ENCODE measurements around the gene NRDC.

GRCh38 chr1:51818487-51818886, 60.0 kb downstream of the NRDC start:
- TF ChIP-seq CTCF (conservative IDR thresholded peaks at IDR 0.05; ENCODE audit: low read depth in 2 of 2): no peak
- TF ChIP-seq POLR2AphosphoS5 (IDR thresholded peaks at IDR 0.05; ENCODE audit: low read depth): no peak
- no peak for TF ChIP-seq EZH2 (IDR thresholded peaks at IDR 0.05; ENCODE audit: low read depth, unreplicated experiment)
- no peak for TF ChIP-seq EZH2phosphoT487 (IDR thresholded peaks at IDR 0.05; ENCODE audit: unreplicated experiment)
- TF ChIP-seq REST (IDR thresholded peaks at IDR 0.05; ENCODE audit: unreplicated experiment): no peak
- TF ChIP-seq JUNB (IDR thresholded peaks at IDR 0.05; ENCODE audit: unreplicated experiment): no peak
- TF ChIP-seq ZNF114 (CRISPR knock-in tag; IDR thresholded peaks at IDR 0.05): no peak
- no peak for TF ChIP-seq ZNF462 (CRISPR knock-in tag; IDR thresholded peaks at IDR 0.05)
- no peak for TF ChIP-seq NANOG (IDR thresholded peaks at IDR 0.05; ENCODE audit: borderline replicate concordance)
- TF ChIP-seq STAT1 (IDR thresholded peaks at IDR 0.05; ENCODE audit: unreplicated experiment): no peak

All from GM23338 (cell line).